Effector CD8-positive, alpha-beta T cell (primary cell): ENCODE data around the gene MEIOSIN.
A peak's percentile ranks its signal among the peaks of the same experiment; 100 is the strongest.
"Not testable (repeated sequence)": the region's sequence is repeated elsewhere in the genome, so short reads cannot be mapped to it uniquely, and the experiment has no call there.

Source experiments
- DNase-seq: peaks from one replicate; lab custom pipeline; 2025; lab: John Stamatoyannopoulos, UW

Gene MEIOSIN

DNA sequence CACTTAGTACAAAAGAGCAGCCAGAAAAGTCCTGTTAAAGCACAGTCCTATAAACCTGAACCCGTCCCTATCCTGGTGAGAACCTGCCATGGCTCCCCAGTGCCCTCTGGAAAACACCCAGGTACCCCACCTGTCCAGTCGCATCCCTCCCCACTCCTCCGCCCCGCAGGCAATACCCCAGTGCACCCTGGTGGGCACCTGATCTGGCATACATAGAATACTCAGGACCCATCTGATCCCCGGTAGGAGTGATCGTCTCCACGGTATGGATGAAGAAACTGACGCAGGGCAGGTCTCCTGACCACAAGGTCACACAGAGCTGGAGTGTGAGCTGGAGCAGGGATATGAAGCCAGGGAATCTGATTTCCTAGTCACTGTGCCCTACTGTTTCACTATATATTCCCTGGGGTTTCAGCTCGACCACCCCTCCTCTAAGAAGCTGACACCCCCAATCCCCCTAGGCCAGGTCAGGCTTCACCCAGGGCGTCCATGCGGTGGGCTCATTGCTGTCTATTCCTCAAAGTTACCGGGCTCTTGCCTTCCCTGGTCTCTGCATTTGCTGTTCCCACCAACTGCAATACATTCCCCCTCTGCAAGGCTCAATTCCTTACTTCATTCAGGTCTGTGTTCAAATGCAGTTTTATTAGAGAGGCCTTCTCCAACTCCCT is 15.1 kb upstream of the MEIOSIN start:
- DNase-seq: no peak

DNA sequence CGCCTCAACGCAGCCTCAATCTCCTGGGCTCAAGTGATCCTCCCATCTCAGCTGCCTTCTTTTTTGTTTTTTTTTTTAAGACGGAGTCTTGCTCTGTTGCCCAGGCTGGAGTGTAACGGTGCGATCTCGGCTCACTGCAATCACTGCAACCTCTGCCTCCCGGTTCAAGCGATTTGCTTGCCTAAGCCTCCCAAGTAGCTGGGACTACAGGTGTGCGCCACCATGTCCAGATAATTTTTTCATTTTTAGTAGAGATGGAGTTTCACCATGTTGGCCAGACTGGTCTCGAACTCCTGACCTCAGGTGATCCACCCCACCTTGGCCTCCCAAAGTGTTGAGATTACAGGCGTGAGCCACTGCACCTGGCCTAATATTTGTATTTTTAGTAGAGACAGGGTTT is 13.2 kb upstream of the MEIOSIN start:
- not testable (repeated sequence) for DNase-seq

DNA sequence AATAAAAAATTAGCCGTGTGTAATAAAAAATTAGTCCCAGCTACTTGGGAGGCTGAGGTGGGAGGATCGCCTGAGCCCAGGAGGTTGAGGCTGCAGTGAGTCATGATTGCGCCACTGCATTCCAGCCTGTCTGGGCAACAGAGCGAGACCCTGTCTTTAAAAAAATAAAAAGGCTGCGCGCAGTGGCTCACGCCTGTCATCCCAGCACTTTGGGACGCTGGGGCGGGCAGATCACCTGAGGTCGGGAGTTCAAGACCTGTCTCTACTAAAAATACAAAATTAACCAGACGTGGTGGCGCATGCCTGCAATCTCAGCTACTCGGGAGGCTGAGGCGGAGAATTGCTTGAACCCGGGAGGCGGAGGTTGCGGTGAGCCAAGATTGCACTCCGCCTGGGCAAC is 4.6 kb upstream of the MEIOSIN start:
- not testable (repeated sequence) for DNase-seq

DNA sequence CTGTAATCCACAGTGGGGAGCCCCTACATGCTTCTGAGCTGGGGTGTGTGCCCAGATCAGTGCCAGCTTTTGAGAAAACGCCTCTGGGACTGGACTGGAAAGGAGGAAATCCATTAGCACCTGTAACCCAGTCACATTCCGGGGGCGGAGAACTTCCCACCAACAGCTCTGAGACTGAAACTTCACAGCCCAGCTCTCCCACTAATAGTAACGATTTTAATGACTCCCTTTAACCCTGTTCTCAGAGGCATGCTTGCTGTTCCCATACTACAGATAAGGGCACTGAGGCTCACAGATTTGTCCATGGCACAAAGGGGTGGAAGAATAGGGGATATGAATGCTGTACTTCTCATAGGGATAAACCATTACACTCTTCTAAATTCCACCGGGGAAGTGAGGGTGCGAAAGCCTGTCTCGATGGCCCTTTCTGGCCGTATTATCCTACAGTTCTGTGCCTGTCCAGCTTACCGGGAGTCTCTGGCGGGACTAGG is 3.4 kb upstream of the MEIOSIN start:
- no peak for DNase-seq

DNA sequence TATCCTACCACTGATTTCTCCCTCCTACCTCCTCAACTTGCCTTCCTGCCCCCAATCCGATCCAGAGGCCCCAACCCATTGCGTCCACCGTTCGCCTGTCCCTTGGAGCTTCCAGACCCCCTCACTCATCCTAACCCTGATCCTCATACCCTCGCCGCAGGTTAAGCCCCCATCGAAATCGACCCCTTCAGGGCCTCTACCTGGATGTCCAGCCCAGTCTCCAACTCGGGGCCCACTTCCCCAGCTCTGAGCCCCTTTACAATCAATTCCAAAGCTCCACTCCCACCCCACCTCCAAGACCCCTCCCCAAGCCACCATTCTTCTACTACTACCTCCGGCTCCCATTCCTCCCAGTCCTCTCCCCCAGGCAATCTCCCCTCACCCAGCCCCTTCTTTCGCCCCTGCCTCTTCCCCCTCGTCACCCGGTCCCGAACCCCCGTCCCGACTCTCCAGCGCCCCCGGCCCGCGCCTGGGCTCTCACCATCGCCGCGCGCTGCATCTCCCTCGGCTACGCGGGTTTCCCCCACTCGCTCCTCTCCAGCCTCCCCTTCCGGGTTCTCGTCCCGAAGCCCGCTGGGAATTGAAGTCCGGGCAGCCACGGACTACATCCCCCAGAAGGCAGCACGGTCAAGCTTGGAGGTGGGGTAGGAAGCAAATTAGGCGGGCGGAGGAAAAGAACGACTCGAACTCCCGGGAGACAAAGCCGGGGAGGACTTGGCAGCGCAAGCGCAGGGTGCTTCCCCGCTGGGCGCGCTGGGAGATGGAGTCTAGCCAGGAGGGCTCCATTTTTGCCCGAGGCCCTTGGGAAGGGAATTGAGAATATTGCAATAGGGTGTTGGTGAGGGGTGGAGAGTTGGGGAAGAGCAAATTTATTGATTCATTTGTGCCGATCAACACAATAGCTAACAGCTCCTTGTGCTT is 2.6 kb upstream of the MEIOSIN start, which contains the start of gene FBXO46:
Gene FBXO46, minus strand, starts transcription at position 529 of the 921 bp plus-strand sequence. CDS start 17,401 bp downstream, outside the sequence.
- DNase-seq: peak; percentile 88

DNA sequence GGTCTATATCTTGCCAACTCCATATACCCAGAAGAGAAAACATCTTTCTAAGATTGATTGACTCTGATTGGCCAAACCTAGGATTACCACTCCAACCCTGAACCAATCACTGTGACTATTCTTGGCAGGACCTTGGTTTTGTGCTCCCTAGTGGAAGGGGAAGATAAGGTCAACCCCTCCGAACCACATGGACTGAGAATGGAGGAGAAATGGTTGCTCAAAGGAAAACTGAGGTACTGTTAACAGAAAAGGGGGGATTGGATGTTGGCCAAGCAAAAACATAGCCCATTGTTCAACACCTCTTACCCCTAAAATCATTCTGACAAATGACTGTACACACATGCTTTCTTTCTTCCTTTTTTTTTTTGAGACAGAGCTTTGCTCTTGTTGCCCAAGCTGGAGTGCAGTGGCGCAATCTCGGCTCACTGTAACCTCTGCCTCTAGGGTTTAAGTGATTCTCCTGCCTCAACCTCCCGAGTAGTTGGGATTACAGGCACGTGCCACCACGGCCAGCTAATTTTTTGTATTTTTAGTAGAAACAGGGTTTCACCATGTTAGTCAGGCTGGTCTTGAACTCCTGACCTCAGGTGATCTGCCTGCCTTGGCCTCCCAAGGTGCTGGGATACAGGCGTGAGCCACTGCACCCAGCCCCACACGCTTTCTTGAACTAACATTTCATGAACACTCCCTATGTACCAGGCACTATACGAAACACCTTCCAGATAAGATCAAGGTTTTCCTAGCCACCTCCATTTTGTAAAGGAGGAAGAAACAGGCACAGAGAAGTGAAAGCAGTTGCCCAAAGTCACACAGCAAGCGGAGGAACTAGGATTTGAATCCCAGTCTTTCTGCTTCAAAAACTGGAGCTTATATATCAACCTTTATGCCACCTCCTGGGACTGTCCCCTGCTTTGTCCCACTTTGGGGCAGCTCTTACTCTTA is 6.5 kb downstream of the MEIOSIN start:
- no peak for DNase-seq

DNA sequence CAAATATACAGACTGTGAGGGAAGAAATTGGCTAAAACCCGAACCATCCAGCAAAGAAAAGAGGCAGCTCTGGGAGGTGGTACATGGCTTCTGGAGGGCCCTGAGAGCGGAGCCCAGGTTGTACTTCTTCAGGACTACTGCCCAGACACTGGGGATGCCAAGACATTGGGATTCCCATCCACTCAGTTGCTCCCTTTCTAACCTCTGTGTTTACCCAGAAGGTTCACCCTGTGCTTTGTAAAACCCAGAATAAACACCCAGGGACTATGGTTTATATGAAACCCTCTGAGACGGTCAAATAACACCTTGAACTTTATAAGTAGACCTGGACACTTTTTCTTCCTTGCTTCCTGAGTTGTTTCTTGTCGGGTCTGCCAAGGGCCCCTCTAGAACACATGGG is 9.7 kb downstream of the MEIOSIN start:
- no peak for DNase-seq

DNA sequence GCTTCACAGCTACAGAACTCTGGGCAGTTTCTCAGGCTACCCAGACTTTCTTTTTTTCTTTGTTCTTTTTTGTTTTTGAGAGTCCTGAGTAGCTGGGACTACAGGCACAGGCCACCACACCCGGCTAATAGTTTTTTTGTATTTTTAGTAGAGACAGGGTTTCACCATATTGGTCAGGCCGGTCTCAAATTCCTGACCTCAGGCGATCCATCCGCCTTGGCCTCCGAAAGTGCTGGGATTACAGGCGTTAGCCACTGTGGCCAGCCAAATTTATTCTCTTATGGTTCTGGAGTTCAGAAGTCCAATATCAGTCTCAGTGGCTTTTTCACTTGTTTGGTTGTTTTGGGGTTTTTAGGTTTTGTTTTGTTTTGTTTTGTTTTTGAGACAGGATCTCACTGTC is 12.4 kb downstream of the MEIOSIN start:
- DNase-seq: no peak

DNA sequence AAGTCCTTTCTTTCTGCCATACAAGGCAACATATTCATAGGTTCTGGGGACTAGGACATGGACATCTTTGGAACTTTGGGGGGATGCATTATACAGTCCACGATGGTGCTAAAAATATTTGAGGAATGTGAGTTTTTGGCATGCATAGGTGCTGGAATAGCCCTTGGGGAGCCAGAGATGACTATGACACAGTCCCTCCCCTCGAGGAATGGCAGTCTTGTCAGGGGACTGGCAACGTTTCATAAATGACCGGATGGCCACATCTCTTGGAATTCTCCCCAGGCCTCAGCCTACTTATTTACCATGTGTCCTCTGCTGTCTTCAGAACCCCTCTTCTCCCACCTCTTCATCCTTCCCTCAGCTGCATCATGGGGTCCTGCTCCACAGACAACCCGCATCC is 13.6 kb downstream of the MEIOSIN start:
- DNase-seq: no peak

DNA sequence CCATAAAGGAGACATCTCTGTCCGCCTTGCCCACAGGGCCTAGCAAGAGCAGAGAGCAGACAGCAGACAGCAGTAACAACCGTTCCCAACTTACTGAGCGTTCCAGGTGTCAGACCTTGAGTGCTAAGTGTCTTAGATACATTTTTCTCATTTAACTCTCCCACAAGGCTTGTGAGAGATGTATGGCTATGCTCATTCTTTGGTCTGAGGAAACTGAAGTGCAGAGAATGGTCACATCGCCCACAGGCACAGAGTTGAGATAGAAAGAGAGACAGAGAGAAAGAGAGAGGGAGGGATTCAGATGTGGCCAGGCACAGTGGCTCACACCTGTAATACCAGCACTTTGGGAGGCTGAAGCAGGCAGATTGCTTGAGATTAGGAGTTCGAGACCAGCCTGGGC is 14.3 kb downstream of the MEIOSIN start:
- DNase-seq: no peak

DNA sequence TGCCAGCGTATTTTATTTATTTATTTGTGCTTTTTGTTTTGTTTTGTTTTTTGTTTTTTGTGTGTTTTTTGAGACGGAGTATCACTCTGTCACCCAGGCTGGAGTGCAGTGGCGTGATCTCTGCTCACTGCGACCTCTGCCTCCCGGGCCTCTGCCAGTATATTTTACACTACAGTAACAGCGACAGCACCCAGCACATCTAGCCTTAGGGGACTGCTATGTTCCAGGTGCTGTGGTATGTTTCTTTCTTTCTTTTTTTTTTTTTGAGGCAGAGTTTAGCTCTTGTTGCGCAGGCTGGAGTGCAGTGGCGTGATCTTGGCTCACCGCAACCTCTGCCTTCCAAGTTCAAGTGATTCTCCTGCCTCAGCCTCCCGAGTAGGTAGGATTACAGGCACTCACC is 18.2 kb downstream of the MEIOSIN start:
- not testable (repeated sequence) for DNase-seq

DNA sequence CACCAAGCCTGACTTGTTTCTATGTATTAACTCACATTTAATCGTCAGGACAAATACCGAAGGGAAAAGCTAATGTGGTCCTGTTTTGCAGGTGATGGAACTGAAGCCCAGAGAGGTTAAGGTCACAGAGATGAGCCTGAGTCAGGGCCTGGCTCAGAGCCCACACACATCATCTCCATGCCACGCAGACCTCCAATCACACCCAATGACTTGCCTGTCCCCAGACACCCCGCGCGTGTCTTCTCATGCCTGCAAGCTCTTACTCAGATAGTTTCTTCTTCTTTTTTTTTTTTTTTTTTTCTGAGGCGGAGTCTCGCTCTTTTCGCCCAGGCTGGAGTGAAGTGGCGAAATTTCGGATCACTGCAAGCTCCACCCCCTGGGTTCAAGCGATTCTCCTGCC is 19.4 kb downstream of the MEIOSIN start:
- DNase-seq: no peak

DNA sequence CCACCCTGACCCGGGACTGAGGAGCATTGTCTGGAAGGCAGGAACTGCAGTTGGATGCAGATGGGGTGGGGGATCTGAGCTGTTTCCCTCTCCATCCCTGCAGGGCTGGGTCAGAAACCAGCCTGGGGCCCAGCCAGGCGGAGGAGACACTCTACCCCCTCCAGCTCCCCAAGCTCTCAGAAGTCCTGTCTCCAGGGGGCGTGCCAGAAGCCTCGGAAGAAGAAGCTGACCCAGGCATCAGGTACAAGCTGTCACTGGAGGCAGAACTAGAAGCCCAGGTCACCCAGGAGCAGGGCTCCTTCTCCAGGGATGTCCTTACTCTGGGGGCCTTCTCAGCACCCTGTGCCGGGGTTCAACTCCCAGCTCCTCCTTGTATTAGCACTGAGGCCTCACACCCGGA is 20.3 kb downstream of the MEIOSIN start:
- DNase-seq: no peak

DNA sequence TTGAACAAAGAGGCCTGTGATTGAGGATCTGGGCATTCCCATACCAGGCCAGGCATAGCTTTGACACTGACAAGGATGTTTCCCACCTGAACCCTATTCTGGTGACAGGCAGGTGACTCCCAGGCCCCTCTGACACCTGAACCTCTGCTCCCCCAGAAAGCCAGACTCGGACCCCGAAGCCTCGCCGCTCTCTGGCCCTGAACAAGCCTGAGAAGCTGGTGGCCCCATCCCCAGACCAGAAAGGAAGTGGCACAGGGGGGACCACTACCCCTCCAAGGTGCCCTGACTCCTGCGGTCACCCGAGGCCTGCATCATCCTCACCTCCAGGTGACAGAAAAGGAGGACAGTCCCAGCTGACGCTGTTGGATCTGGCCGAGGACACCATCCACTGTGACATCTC is 21.1 kb downstream of the MEIOSIN start:
- no peak for DNase-seq

DNA sequence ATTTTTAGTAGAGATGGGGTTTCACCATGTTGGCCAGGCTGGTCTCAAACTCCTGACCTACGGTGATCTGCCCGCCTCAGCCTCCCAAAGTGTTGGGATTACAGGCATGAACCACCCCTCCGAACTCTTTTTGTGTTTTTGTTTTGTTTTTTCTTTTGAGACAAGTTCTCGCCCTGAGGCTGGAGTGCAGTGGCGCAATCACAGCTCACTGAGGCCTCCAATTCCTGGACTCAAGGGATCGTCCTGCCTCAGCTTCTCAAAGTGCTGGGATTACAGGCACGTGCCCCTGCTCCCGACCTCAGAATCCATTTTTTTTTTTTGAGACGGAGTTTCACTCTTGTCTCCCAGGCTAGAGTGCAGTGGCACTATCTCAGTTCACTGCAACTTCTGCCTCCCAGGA is 24.5 kb downstream of the MEIOSIN start:
- DNase-seq: no peak

DNA sequence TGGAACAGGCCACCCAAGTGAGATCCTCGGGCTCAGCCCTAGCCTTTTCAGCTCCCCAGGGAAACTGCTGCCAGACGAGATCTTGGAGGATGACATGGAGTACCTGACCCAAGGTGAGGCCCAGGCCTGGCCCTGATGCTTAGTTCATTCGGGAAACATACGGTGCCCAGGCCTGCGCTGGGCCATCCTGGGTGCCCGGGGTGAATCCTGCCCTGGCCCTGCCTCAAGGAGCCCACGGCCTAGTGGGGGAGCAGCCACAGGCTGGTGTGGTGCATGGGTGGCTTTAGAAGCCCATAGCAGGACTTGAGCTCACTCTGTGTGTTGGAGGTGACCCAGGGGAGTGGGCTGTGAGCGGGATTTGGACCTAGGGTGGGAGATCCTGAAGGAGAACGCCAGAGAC is 25.7 kb downstream of the MEIOSIN start:
- no peak for DNase-seq

DNA sequence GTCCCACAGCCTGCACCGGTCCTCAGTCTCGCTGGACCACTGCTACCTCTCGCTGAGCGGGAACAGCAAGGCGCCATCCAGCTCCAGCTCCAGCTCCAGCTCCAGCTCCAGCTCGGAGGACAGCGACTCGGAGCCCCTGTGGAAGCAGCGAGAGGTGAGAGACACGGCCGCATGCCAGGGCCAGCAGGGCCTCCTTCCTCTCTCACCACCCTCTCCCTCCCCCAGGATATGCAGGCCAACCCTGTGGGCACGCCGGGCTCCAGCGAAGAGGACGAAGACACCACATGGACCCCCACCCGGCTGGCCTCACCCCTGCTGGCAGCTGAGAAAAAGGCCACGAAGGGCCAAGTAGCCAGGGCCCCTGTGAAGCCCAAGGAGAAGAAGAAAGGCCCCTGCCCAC is 28.5 kb downstream of the MEIOSIN start:
- no peak for DNase-seq

DNA sequence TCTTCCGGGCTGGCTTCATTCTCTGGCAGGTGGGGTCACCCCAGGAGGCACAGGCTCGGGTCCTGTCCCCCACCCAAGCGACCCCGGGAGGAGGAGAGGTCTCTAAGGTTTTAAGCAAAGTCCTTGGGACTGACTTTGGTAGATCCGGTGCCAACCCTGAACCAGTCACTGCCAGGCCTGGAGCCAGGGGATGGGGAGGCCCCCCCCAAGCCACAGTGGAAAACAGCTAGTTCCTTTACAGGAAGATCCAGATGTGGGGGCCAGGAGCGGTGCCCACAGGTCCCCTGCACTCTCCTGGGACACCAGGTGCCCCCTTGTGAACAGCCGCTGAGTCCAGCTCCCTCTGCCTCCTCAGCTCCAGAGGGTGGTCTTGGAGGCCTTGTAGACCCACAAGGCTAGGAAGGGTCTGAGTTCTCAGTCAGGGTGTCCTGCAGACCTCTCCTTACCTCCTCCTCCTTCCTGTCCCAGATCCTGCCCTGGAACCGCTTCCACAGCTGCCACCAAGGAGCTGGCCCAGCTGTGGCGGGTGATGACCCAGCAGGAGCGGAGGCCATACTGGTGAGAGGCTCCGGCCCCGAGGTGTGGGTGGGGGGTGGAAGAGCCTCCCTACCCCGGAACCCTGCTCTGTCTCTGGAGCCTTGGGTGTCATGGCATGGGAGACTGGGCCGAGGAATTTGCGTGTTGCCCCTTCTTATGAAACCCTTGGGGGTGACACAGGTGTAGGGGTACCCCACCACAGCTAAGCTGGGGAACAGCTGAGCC is 29.8 kb downstream of the MEIOSIN start:
- DNase-seq: no peak

DNA sequence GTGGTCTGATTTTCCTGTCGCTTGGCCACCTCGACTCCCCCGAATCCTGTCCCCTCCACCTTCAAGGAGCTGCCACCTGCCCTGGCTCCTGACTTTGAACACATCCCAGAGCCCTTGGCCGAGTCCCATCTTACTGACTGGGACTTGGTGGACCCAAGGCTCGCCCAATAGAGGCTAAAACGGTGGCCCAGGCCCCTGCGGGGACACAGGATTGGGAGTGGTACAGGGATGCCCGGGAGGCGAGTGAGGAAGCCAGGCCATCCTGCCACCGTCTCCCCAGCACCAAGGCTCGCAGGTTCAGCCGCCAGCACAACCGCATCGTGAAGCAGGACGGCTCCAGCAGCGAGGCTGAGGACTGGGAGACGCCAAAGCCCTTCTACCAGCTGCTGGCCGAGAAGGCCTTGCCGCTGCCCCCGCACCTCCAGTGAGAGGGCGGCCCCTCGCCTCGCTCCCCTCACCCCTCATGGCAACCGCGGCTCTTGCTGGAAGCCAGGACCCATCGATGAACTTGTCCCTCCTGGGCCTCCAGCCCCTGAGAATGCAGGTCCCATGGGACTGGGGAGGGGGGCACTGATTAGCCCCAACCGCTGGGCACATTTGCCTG is 30.6 kb downstream of the MEIOSIN start:
- no peak for DNase-seq

DNA sequence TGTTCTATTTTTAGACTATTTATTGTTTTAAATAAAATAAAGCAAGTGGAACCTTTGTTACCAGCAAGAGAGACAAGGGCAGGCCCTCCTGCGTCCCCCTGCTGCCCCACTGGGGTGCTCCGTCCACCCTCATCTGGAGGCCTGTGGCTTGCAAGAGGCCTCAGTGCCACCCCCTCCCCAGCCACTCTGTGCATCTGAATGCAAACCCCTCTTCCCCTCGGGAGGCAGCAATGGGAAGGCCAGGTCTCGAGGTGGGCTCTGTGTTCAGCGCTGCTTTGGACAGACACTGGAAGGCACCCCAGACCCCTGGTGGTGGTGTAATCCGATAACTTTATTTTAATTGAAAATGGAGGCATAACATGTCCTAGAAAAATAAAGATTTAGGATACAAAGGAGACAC is 31.2 kb downstream of the MEIOSIN start:
- DNase-seq: no peak
